ENCODE results near the gene OR7A5.
"Not testable (repeated sequence)": the region's sequence is repeated elsewhere in the genome, so short reads cannot be mapped to it uniquely, and the experiment has no call there.

The OR7A5 gene

GRCh38 chr19:14777645-14778044 is 57.3 kb downstream of the OR7A5 start:
- H3K36me3 Mint-ChIP-seq; H3K9me3 Mint-ChIP-seq (ENCODE audit: low read depth); H3K4me3 Mint-ChIP-seq; H3K27ac Mint-ChIP-seq: not testable (repeated sequence)
- Mint-ChIP-seq H3K27me3 (peaks cover 20% of the 10 kb centered on the region), H3K4me1 (ENCODE audit: low read depth) (peaks cover 11% of the 10 kb centered on the region)

Measured in activated naive CD8-positive, alpha-beta T cell (primary cell).